ENCODE data around the gene ZBTB4. TPM values are rescaled to one million over a fixed set of nuclear protein-coding genes. Genes with fewer than 3 reads are reported as not detected.

The ZBTB4 gene
- total RNA-seq, 1 donor from 2014 or later = 26.8 TPM

GRCh38 chr17:7431231-7431630, 48.2 kb downstream of the ZBTB4 start:
- H3K27me3 Mint-ChIP-seq = peaks cover 3% of the 10 kb centered on the region
- no peak for DNase-seq (ENCODE audit: low spot score, unreplicated experiment)
- H3K36me3 Mint-ChIP-seq (ENCODE audit: insufficient read depth) = no peaks in the 10 kb centered on the region
- no peaks in the 10 kb centered on the region for H3K9me3 Mint-ChIP-seq (ENCODE audit: low read depth)
- H3K4me1 Mint-ChIP-seq (ENCODE audit: low read depth) = peaks cover 1% of the 10 kb centered on the region
- TF ChIP-seq CTCF (IDR thresholded peaks at IDR 0.05; ENCODE audit: unreplicated experiment) = no peak
- no peak overlapping the region for H3K27ac Mint-ChIP-seq
- no peak overlapping the region for H3K4me3 Mint-ChIP-seq (ENCODE audit: low read depth)

GRCh38 chr17:7429722-7430121, 49.7 kb downstream of the ZBTB4 start:
- no peaks in the 10 kb centered on the region for H3K4me1 Mint-ChIP-seq (ENCODE audit: low read depth)
- no peaks in the 10 kb centered on the region for H3K36me3 Mint-ChIP-seq (ENCODE audit: insufficient read depth)
- no peak overlapping the region for H3K4me3 Mint-ChIP-seq (ENCODE audit: low read depth)
- no peak for TF ChIP-seq CTCF (IDR thresholded peaks at IDR 0.05; ENCODE audit: unreplicated experiment)
- H3K27ac Mint-ChIP-seq = no peak overlapping the region
- DNase-seq (ENCODE audit: low spot score, unreplicated experiment) = no peak
- no peaks in the 10 kb centered on the region for H3K9me3 Mint-ChIP-seq (ENCODE audit: low read depth)
- H3K27me3 Mint-ChIP-seq = no peaks in the 10 kb centered on the region

- Mint-ChIP-seq H3K4me3 (ENCODE audit: low read depth) (no peak within 1 kb of the TSS), H3K36me3 (ENCODE audit: insufficient read depth) (no peaks in the 10 kb centered on the region), H3K27ac (no peak within 1 kb of the TSS), H3K27me3 (no peaks in the 10 kb centered on the region), H3K9me3 (ENCODE audit: low read depth) (no peaks in the 10 kb centered on the region), H3K4me1 (ENCODE audit: low read depth) (no peaks in the 10 kb centered on the region)
- no peak for DNase-seq (ENCODE audit: low spot score, unreplicated experiment)
- no peak for TF ChIP-seq CTCF (IDR thresholded peaks at IDR 0.05; ENCODE audit: unreplicated experiment)
Observed at GRCh38 chr17:7428557-7428956, 50.9 kb downstream of the ZBTB4 start, which contains the start of gene SPEM3. SPEM3 (plus strand) TSS chr17:7428857; CDS start chr17:7428903, 46 bp downstream.

- H3K4me3 Mint-ChIP-seq (ENCODE audit: low read depth) = no peak overlapping the region
- H3K9me3 Mint-ChIP-seq (ENCODE audit: low read depth) = no peaks in the 10 kb centered on the region
- H3K4me1 Mint-ChIP-seq (ENCODE audit: low read depth) = no peaks in the 10 kb centered on the region
- DNase-seq (ENCODE audit: low spot score, unreplicated experiment) = no peak
- no peak for TF ChIP-seq CTCF (IDR thresholded peaks at IDR 0.05; ENCODE audit: unreplicated experiment)
- H3K36me3 Mint-ChIP-seq (ENCODE audit: insufficient read depth) = no peaks in the 10 kb centered on the region
- no peak overlapping the region for H3K27ac Mint-ChIP-seq
- H3K27me3 Mint-ChIP-seq = no peaks in the 10 kb centered on the region
Observed at GRCh38 chr17:7427549-7427948, 51.9 kb downstream of the ZBTB4 start.

- Mint-ChIP-seq H3K4me3 (ENCODE audit: low read depth) (no peak overlapping the region), H3K4me1 (ENCODE audit: low read depth) (no peaks in the 10 kb centered on the region), H3K36me3 (ENCODE audit: insufficient read depth) (no peaks in the 10 kb centered on the region), H3K27me3 (no peaks in the 10 kb centered on the region), H3K27ac (no peak overlapping the region), H3K9me3 (ENCODE audit: low read depth) (no peaks in the 10 kb centered on the region)
- DNase-seq (ENCODE audit: low spot score, unreplicated experiment) = no peak
- TF ChIP-seq CTCF (IDR thresholded peaks at IDR 0.05; ENCODE audit: unreplicated experiment) = no peak
Observed at GRCh38 chr17:7426896-7427489, 52.4 kb downstream of the ZBTB4 start.
